Measurements from ENCODE around the gene APOH.

Gene APOH

Small RNA genes within 50 kb of the gene (small RNA-seq; reads per million reads assigned to genes)
- gene RNA5SP444 (ENCODE audit: low read depth) = 0.86 reads per million
